ENCODE results near the gene ARHGAP24. TPM values are rescaled to one million over a fixed set of nuclear protein-coding genes. Genes with fewer than 3 reads are reported as not detected.

The ARHGAP24 gene
- polyA plus RNA-seq, 2 of the 4 experiments (the other 2 are of a cell fraction): 1.7 to 12.1 TPM

DNA sequence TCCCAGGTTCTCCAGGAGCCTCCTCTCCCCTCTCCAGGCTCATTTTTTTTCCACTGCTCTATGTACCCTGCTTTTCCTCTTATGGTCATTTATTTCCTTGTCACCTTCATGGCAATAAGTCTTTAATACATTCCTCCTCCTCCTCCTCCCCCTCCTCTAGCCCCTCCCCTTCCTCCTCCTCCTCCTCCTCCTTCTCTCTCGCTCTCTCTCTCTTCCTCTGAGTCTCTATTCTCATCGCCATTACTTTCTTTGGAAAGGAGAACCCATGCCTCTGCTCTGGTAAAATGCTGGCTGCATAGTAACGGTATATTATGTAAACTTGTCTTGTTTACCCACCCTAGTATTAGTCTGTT lies 35.7 kb downstream of the ARHGAP24 start:
- Histone ChIP-seq H3K4me1 (peaks cover 7% of the 10 kb centered on the region; the same call in 1 of the 3 replicates), H3K27ac (no peak overlapping the region), H3K4me2 (peak overlapping the region; percentile 4; the same call in 1 of the 3 replicates), H3K9me3 (no peaks in the 10 kb centered on the region), H3K4me3 (no peak overlapping the region)
- ChIA-PET POLR2A (no interaction called here), CTCF (no interaction called here)
- WGBS (ENCODE audit: missing lambda C conversion rate): 38% methylated on average over 2 of the region's 3 CpGs
- ATAC-seq (peak in 1 of 2 experiments; percentile 33; a peak in 1 of 6 replicates), DNase-seq (ENCODE audit: low read depth in 1 of 2, low spot score in 1 of 2) (no peak), FAIRE-seq (no peak)
- TF ChIP-seq RFX5 (IDR thresholded peaks at IDR 0.05) (no peak), EP300 (IDR thresholded peaks at IDR 0.05) (no peak), PHF8 (IDR thresholded peaks at IDR 0.05; ENCODE audit: borderline replicate concordance, low read depth) (no peak), FOXS1 (CRISPR knock-in tag; IDR thresholded peaks at IDR 0.05) (no peak), CBX2 (IDR thresholded peaks at IDR 0.05; ENCODE audit: borderline replicate concordance, low read depth) (no peak), KDM1A (IDR thresholded peaks at IDR 0.05; ENCODE audit: low read depth) (no peak), MYC (IDR thresholded peaks at IDR 0.05; ENCODE audit: borderline replicate concordance, low read length) (no peak)
- TF ChIP-seq, protein P1, sequence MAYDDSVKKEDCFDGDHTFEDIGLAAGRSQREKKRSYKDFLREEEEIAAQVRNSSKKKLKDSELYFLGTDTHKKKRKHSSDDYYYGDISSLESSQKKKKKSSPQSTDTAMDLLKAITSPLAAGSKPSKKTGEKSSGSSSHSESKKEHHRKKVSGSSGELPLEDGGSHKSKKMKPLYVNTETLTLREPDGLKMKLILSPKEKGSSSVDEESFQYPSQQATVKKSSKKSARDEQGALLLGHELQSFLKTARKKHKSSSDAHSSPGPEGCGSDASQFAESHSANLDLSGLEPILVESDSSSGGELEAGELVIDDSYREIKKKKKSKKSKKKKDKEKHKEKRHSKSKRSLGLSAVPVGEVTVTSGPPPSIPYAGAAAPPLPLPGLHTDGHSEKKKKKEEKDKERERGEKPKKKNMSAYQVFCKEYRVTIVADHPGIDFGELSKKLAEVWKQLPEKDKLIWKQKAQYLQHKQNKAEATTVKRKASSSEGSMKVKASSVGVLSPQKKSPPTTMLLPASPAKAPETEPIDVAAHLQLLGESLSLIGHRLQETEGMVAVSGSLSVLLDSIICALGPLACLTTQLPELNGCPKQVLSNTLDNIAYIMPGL (CRISPR knock-in tag; IDR thresholded peaks at IDR 0.05; ENCODE audit: borderline replicate concordance): no peak
- TF ChIP-seq, protein P2, sequence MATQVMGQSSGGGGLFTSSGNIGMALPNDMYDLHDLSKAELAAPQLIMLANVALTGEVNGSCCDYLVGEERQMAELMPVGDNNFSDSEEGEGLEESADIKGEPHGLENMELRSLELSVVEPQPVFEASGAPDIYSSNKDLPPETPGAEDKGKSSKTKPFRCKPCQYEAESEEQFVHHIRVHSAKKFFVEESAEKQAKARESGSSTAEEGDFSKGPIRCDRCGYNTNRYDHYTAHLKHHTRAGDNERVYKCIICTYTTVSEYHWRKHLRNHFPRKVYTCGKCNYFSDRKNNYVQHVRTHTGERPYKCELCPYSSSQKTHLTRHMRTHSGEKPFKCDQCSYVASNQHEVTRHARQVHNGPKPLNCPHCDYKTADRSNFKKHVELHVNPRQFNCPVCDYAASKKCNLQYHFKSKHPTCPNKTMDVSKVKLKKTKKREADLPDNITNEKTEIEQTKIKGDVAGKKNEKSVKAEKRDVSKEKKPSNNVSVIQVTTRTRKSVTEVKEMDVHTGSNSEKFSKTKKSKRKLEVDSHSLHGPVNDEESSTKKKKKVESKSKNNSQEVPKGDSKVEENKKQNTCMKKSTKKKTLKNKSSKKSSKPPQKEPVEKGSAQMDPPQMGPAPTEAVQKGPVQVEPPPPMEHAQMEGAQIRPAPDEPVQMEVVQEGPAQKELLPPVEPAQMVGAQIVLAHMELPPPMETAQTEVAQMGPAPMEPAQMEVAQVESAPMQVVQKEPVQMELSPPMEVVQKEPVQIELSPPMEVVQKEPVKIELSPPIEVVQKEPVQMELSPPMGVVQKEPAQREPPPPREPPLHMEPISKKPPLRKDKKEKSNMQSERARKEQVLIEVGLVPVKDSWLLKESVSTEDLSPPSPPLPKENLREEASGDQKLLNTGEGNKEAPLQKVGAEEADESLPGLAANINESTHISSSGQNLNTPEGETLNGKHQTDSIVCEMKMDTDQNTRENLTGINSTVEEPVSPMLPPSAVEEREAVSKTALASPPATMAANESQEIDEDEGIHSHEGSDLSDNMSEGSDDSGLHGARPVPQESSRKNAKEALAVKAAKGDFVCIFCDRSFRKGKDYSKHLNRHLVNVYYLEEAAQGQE (IDR thresholded peaks at IDR 0.05): no peak

DNA sequence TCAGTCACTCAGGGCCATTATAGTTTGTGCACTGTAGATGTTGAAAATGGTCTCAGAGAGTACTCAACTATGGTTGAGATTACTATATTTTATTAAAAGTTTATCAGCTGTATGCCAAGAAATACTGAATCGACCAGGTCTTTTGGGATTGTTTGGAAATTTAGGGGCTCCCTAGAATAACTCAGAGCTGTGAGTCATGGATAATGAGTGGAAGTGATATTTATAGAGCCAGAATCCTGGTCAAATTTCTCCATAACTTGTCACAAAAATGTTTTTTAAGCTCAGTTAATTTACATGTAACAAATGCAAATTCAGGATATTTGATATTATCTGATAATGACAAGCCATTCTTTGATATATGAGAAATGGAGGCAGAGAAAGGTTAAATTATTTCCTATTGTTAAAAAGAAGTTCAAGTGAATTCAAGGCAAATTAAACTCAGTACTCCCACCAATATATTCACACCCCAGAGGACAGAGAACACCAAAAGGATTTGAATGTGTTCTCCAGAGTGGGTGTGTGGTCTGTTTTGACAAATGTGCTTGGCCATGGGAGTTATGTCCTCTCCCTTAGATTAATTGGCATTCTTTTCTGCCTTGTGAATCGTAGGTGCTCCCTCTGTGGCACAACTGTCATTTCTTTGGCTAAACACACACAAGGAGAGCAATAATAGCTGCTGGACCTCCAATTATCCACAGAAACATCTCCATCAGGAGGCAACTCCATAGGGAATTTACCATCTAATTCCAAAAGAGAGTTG lies 37.7 kb downstream of the ARHGAP24 start:
- ATAC-seq: no peak
- Histone ChIP-seq H3K9me3 (no peaks in the 10 kb centered on the region), H3K4me2 (no peak overlapping the region), H3K27ac (no peak overlapping the region), H3K4me1 (peaks cover 7% of the 10 kb centered on the region; the same call in 1 of the 3 replicates), H3K4me3 (no peak overlapping the region)
- CTCF ChIA-PET: no interaction called here
- TF ChIP-seq JUN (IDR thresholded peaks at IDR 0.05) (no peak), POLR2AphosphoS2 (conservative IDR thresholded peaks at IDR 0.05; ENCODE audit: low read length) (no peak), RCOR1 (IDR thresholded peaks at IDR 0.05; ENCODE audit: low read depth, low read length) (no peak), RFX5 (IDR thresholded peaks at IDR 0.05) (no peak), GATA3 (IDR thresholded peaks at IDR 0.05; ENCODE audit: borderline replicate concordance) (no peak), POLR2A (IDR thresholded peaks at IDR 0.05; ENCODE audit: low read length) (no peak), HDAC2 (IDR thresholded peaks at IDR 0.05) (no peak)
- TF ChIP-seq, protein P3, sequence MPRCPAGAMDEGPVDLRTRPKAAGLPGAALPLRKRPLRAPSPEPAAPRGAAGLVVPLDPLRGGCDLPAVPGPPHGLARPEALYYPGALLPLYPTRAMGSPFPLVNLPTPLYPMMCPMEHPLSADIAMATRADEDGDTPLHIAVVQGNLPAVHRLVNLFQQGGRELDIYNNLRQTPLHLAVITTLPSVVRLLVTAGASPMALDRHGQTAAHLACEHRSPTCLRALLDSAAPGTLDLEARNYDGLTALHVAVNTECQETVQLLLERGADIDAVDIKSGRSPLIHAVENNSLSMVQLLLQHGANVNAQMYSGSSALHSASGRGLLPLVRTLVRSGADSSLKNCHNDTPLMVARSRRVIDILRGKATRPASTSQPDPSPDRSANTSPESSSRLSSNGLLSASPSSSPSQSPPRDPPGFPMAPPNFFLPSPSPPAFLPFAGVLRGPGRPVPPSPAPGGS (IDR thresholded peaks at IDR 0.05): no peak
- TF ChIP-seq, protein P4, sequence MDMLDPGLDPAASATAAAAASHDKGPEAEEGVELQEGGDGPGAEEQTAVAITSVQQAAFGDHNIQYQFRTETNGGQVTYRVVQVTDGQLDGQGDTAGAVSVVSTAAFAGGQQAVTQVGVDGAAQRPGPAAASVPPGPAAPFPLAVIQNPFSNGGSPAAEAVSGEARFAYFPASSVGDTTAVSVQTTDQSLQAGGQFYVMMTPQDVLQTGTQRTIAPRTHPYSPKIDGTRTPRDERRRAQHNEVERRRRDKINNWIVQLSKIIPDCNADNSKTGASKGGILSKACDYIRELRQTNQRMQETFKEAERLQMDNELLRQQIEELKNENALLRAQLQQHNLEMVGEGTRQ (IDR thresholded peaks at IDR 0.05): no peak
- TF ChIP-seq, protein P5, sequence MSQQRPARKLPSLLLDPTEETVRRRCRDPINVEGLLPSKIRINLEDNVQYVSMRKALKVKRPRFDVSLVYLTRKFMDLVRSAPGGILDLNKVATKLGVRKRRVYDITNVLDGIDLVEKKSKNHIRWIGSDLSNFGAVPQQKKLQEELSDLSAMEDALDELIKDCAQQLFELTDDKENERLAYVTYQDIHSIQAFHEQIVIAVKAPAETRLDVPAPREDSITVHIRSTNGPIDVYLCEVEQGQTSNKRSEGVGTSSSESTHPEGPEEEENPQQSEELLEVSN (IDR thresholded peaks at IDR 0.05; ENCODE audit: borderline replicate concordance, low read depth): no peak
- TF ChIP-seq, protein P6, sequence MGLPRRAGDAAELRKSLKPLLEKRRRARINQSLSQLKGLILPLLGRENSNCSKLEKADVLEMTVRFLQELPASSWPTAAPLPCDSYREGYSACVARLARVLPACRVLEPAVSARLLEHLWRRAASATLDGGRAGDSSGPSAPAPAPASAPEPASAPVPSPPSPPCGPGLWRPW (IDR thresholded peaks at IDR 0.05): no peak
- FAIRE-seq: no peak
- 23% methylated on average over 2 of the region's 2 CpGs for WGBS (ENCODE audit: missing lambda C conversion rate)
- POLR2A ChIA-PET: no interaction called here
- no peak for DNase-seq (ENCODE audit: low read depth in 1 of 2, low spot score in 1 of 2)

Data from A549 (cell line).